HG03439 (cell line): ENCODE data around the gene XRCC1.
"Not testable (repeated sequence)": the region's sequence is repeated elsewhere in the genome, so short reads cannot be mapped to it uniquely, and the experiment has no call there.

Source experiments
- ATAC-seq: cut with Tn5 transposase; IDR thresholded peaks from one replicate; pipeline ENCODE4 v1.9.1; 2021; ENCODE audit warnings: mild to moderate bottlenecking, moderate library complexity; ENCODE audit not compliant: unreplicated experiment

Gene XRCC1

GRCh38 chr19:43524922-43525835 lies 50.1 kb downstream of the XRCC1 start:
- ATAC-seq: no peak

GRCh38 chr19:43523696-43524095 lies 51.6 kb downstream of the XRCC1 start:
- not testable (repeated sequence) for ATAC-seq

GRCh38 chr19:43522929-43523328 lies 52.4 kb downstream of the XRCC1 start:
- ATAC-seq: no peak

- no peak for ATAC-seq
Observed at GRCh38 chr19:43519436-43520088, 55.8 kb downstream of the XRCC1 start.

- ATAC-seq: no peak
Observed at GRCh38 chr19:43518051-43518450, 57.3 kb downstream of the XRCC1 start.

- ATAC-seq: not testable (repeated sequence)
Observed at GRCh38 chr19:43512399-43512798, 62.9 kb downstream of the XRCC1 start.

- ATAC-seq: no peak
Observed at GRCh38 chr19:43511324-43511723, 64.0 kb downstream of the XRCC1 start.

- ATAC-seq: no peak
Observed at GRCh38 chr19:43510713-43511112, 64.6 kb downstream of the XRCC1 start.

- ATAC-seq: no peak
Observed at GRCh38 chr19:43507880-43508279, 67.4 kb downstream of the XRCC1 start.

GRCh38 chr19:43506629-43507028 lies 68.7 kb downstream of the XRCC1 start:
- ATAC-seq: no peak

GRCh38 chr19:43505941-43506340 lies 69.4 kb downstream of the XRCC1 start:
- no peak for ATAC-seq

- ATAC-seq: no peak
Observed at GRCh38 chr19:43505186-43505456, 70.2 kb downstream of the XRCC1 start.

GRCh38 chr19:43504426-43505185 lies 70.7 kb downstream of the XRCC1 start, which contains the start of gene PHLDB3:
Gene PHLDB3, minus strand, starts transcription at chr19:43504746. Its CDS starts 628 bp downstream, at chr19:43504118.
- peak; percentile 14 for ATAC-seq

- ATAC-seq: peak; percentile 90
Observed at GRCh38 chr19:43503501-43504425, 71.6 kb downstream of the XRCC1 start.

GRCh38 chr19:43502419-43502976 lies 72.8 kb downstream of the XRCC1 start:
- ATAC-seq: no peak

GRCh38 chr19:43501661-43502418 lies 73.5 kb downstream of the XRCC1 start:
- ATAC-seq: no peak

- no peak for ATAC-seq
Observed at GRCh38 chr19:43499042-43499441, 76.3 kb downstream of the XRCC1 start.

GRCh38 chr19:43498233-43498842 lies 77.0 kb downstream of the XRCC1 start:
- ATAC-seq: no peak

- no peak for ATAC-seq
Observed at GRCh38 chr19:43496960-43497359, 78.4 kb downstream of the XRCC1 start.
